Fibroblast of skin of right biceps (primary cell): ENCODE results near the gene VAV2.
A peak's percentile ranks its signal among the peaks of the same experiment; 100 is the strongest.
"Not testable (repeated sequence)": the region's sequence is repeated elsewhere in the genome, so short reads cannot be mapped to it uniquely, and the experiment has no call there.

ENCODE experiments used
- DNase-seq: peaks from one replicate; pipeline ENCODE4 v3.0.0-alpha.2; 2013

Gene VAV2

GRCh38 chr9:133777068-133777791 is 214.9 kb downstream of the VAV2 start:
- DNase-seq = no peak

- DNase-seq = no peak
These were observed 215.9 kb downstream of the VAV2 start for GRCh38 chr9:133775951-133776905.

DNA sequence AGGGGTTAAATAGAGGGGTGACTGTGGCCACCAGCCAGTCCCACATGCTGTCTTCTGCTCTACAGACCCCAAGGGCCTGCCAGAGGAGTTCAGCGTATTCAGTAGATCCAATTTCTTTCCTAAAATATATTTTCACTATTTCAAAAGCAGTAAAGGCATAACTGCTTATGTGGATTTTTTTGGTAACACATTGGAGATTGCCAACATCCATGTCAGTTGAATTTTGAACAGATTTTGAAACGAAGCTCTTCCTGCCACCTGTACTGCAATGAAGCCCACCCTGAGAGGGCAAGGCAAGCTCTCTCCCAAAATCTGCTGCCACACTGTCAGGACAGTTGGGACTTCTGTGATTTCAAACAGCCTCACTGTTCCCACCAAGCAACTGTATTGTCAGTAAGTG is 216.8 kb downstream of the VAV2 start:
- DNase-seq = no peak

DNA sequence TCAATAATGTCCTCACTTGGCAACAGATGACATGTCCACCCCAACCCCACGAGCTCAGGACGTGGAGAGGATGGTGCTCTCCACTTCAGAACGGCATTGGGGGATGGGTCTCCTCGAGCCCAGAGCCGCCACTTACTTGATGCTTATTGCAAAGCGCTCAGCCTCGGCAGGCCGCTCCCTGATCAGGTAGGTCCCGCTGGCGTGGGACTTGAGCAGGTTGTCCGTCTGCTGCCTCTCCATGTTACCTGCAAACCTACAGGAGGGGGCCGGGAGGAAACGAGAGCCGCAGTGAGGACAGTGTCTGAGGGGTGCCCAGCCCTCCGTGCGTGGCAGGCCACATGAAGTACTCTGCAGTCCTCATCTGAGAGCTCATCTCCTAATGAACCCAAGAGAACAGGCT is 217.3 kb downstream of the VAV2 start:
- DNase-seq = no peak

DNA sequence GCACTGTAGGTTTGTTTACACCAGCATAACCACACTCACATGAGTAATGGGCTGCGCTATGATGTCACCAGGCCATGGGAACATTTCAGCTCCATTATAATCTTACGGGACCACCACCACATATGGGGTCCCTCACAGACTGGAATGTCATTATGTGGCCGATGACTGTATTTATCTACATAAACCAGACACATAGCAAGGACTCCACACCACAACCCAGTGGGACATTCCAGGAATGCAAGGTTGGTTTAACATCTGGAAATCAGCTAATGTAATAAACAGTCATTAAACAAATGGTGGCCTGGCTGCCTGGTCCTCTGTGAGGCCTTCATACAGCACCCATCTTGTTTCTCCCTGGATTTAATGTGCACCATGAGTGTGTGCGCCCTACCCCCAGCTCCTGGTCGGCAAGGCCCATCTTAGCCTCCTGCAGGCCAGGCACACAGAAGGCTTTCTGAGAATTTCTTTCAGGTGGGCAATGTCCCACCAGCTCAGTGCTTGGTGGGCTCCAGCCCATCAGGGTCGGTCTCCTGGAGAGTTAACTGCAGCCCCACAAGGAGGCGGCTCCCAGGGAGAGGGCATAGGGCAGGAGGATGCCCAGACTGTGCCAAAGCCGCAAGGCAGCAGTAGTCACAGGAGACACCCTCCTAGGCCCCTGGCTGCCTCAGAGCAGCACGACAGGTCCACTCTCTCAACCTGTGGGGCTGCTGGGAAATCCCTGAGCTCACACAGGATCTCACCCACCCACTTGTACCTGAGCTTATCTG is 218.1 kb downstream of the VAV2 start:
- DNase-seq = peak; percentile 56

GRCh38 chr9:133772581-133772980 is 219.5 kb downstream of the VAV2 start:
- no peak for DNase-seq

DNA sequence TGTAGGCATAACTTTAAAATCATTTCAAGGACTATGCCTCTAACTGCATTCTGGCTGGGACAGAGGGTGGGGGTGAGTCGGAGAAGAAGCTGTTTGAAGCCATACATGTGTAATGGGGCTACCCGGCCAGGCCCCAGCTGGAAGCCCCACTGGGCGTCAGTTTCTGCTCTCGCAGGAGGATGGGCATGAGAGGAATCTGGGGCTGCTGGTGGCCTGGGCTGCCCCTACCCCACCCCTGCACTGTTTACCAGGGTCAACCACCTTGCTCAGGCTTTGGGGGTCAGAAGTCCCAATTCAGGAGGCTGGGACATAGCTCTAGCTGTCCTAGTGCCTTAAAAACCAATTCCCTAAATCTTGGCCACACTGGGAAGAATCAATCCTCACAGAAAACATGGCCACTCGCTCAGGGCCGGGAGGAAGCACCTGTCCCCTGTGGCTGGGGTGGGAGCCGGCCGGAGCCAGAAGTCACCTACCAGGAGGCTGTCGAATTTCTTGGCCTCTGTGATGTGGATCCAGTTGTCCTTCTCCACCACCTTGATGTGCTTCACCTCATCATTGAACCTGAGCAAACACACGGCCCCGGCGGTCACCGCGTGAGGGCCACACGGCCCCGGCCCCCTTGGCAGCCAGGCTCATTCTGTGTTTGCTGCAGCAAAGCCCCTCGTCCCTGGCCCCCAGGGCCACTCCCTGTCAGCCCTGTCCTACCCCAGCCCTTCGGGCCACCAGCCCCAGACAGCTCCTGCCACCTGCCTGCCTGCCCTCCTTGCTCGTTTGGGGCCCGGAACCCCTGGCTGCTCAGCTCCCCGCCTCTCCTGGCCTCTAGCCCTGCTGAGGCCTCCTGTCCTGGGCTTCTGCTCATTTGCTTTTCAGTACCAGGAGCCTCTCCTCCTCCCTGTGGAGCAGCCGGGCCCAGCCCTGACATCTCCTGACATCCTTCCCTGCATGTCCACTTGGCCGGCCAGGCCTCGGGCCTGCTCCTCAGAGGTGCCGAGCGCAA is 220.3 kb downstream of the VAV2 start:
- DNase-seq = no peak

- DNase-seq = no peak
These were observed 221.9 kb downstream of the VAV2 start for GRCh38 chr9:133770076-133770777.

DNA sequence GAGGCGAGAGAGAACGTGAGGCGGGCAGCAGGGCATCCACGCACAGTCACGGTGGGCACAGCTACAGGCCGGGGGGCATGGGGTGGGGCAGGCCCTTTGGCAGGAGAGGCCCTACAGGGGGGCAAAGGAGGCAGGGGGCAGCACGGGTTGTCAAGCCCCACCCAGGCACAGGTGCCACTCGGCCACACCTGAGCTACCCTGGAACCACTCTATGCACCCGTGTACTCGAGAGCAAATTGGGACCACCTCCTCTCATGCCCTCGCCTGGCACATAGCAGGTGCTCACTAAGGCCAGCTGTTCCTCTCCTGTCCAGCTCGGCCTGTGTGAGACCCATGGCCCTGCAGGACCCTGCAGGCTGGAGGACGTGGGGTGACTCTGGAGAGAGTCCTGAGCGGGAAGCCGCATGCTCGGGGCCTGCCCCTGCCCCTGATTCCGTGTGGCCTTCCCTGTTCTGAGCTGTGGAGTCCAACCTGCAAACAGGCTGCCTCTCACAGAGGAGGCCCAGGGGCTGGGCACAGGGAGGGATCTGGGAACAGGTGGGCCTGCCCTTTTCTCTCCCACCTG is 222.5 kb downstream of the VAV2 start:
- DNase-seq = no peak

GRCh38 chr9:133768859-133769510 is 223.1 kb downstream of the VAV2 start:
- DNase-seq = no peak

- DNase-seq = no peak
These were observed 223.7 kb downstream of the VAV2 start for GRCh38 chr9:133768371-133768858.

DNA sequence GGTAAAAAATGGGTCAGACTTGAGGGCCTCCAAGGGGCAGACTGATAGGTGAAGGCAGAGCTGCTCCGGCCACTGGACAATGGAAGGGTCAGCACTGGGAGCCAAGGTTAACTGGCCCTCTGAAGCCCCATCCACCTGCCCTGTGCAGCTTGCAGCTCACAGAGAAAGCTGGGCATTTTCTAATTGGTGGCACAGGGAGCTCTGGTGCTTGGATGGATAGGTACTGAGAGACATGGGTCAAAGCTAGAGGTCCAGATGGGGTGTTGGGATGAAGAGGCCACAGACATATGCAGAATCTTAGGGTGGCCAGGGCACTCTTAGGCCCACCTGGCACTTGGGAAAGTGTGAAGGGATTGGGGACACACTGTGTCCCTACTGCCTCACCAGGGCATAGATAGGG is 224.5 kb downstream of the VAV2 start:
- no peak for DNase-seq

DNA sequence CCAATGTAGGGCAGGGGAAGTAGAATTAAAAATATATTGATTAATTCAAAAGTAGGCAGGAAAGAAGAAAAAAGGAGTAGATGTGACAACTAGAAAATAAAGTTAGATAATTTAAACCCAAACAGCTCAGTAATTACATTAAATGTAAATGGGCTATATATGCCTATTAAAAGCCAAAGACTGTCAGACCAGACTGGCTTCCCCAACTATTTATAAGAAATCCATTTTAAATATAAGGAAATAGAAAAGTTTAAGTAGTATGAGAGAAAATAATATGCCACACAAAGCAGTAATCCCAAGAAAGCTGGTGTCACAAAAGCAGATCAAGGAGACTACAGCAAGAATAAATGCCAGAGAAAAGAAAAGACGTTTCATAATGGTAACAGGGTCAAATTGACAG is 225.1 kb downstream of the VAV2 start:
- no peak for DNase-seq

DNA sequence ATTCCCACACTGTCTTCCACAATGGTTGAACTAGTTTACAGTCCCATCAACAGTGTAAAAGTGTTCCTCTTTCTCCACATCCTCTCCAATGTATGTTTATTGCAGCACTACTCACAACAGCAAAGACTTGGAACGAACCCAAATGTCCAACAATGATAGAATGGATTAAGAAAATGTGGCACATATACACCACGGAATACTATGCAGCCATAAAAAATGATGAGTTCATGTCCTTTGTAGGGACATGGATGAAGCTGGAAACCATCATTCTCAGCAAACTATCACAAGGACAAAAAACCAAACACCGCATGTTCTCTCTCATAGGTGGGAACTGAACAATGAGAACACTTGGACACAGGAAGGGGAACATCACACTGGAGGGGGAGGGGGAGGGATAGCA is 225.9 kb downstream of the VAV2 start:
- DNase-seq = not testable (repeated sequence)

DNA sequence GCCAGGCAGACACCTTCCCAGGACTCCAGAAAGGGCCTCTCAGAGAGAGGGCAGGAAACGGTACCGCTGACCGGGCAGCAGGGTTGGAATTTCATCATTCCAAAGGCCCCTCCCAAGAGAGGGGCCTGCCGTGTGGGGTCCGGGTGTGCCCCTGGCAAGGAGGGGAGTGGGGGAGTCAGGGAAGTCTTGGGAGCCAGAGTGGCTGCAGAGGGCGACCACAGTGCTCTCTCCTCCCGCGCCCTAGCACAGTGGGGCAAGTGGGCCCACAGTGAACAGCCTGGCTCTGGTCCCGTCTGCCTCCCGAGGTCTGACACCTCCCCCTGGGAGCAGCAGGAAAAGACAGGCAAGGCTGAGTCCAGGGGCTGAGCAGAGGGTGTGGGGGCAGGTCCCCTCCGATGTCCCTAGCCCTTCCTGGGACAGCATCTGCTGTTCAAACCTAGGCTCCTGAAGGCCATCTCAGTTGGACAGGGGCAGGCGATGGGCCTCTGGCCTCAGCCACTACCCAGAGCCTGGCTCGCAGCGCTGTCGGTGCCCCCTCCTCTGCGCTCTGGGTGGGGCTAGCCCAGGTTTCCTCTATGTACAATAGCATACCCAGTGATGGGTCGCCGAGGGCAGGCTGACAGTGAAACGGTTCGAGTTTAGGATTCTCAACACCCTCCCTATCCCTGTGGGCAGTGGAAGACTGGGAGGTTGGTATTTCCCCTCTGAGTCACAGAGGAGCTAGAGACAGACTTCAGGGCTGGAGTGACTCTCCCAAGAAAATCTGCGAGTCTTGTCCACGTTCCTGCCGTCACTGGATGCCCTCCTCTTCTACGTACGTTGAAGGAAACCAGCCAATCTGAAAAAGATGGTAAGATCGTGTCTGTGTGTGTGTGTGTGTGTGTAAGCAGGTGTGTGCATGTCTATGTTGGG is 228.6 kb downstream of the VAV2 start:
- peak; percentile 19 for DNase-seq

GRCh38 chr9:133762488-133763271 is 229.4 kb downstream of the VAV2 start:
- no peak for DNase-seq

- no peak for DNase-seq
These were observed 230.4 kb downstream of the VAV2 start for GRCh38 chr9:133761641-133762248.
